Measurements from ENCODE around the gene MX1. TPM values are rescaled to one million over a fixed set of nuclear protein-coding genes. Genes with fewer than 3 reads are reported as not detected.

The MX1 gene
- total and polyA plus RNA-seq, 2 of the 13 experiments (the other 11 are each of a cell fraction or from before 2014, with no cell fraction given): 2.6 to 5.8 TPM

- 80% methylated on average over 13 of the region's 13 CpGs for WGBS (ENCODE audit: low lambda C conversion rate)
- Histone ChIP-seq H3K27me3 (ENCODE audit: control insufficient read depth in 1 of 2, insufficient read depth in 2 of 2, low read length in 2 of 2) (no peaks in the 10 kb centered on the region), H4K20me1 (ENCODE audit: insufficient read depth, low read length) (no peaks in the 10 kb centered on the region), H3K9me3 (ENCODE audit: low read length) (no peaks in the 10 kb centered on the region), H3K79me2 (ENCODE audit: insufficient read depth, low read length) (no peaks in the 10 kb centered on the region), H3K27ac (ENCODE audit: extremely low read length, insufficient read depth, low read length) (no peak overlapping the region), H3K36me3 (replicated peaks in 1 of 2; ENCODE audit: control insufficient read depth in 1 of 2, insufficient read depth in 2 of 2, low read length in 2 of 2) (no peaks in the 10 kb centered on the region), H3K4me2 (ENCODE audit: low read depth, low read length) (no peak overlapping the region), H3K9ac (ENCODE audit: insufficient read depth, low read depth, low read length) (no peak overlapping the region), H3K4me3 (replicated peaks in 1 of 3; ENCODE audit: insufficient read depth in 1 of 3, low read depth in 2 of 3, low read length in 3 of 3) (no peak overlapping the region), H2AFZ (ENCODE audit: low read length) (no peak overlapping the region), H3K4me1 (ENCODE audit: insufficient read depth, low read length) (no peaks in the 10 kb centered on the region)
- ChIA-PET CTCF (ENCODE audit: low intra/inter-chr PET ratio, low total read pairs) (no interaction called here), POLR2A (no interaction called here)
- no peak for ATAC-seq
- in situ Hi-C loops (cut with HindIII; ENCODE audit: extremely low pct_ligation_motif_present, low pct_unique_long_range_greater_than_20kb): no loop called here
- no TSS peak for BruUV-seq (replicated peaks)
- DNase-seq (ENCODE audit: low spot score): no peak
- TF ChIP-seq KLF11 (CRISPR knock-in tag; IDR thresholded peaks at IDR 0.05) (no peak), DMAP1 (CRISPR knock-in tag; IDR thresholded peaks at IDR 0.05) (no peak), ZSCAN31 (CRISPR knock-in tag; IDR thresholded peaks at IDR 0.05; ENCODE audit: low read depth) (no peak), TEF (CRISPR knock-in tag; IDR thresholded peaks at IDR 0.05) (no peak), ZNF263 (CRISPR knock-in tag; IDR thresholded peaks at IDR 0.05) (no peak)
- TF ChIP-seq, protein P1, sequence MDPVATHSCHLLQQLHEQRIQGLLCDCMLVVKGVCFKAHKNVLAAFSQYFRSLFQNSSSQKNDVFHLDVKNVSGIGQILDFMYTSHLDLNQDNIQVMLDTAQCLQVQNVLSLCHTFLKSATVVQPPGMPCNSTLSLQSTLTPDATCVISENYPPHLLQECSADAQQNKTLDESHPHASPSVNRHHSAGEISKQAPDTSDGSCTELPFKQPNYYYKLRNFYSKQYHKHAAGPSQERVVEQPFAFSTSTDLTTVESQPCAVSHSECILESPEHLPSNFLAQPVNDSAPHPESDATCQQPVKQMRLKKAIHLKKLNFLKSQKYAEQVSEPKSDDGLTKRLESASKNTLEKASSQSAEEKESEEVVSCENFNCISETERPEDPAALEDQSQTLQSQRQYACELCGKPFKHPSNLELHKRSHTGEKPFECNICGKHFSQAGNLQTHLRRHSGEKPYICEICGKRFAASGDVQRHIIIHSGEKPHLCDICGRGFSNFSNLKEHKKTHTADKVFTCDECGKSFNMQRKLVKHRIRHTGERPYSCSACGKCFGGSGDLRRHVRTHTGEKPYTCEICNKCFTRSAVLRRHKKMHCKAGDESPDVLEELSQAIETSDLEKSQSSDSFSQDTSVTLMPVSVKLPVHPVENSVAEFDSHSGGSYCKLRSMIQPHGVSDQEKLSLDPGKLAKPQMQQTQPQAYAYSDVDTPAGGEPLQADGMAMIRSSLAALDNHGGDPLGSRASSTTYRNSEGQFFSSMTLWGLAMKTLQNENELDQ (CRISPR knock-in tag; IDR thresholded peaks at IDR 0.05; ENCODE audit: borderline replicate concordance): no peak
- no peak for FAIRE-seq
- intact Hi-C loops (cut with micrococcal nuclease; ENCODE audit: unreplicated experiment): no loop called here
These were observed 18.8 kb downstream of the MX1 start for GRCh38 chr21:41444703-41445464.

Data from HepG2 (cell line).